VCaP (cell line): ENCODE measurements around the gene KRTAP5-6.
"Not testable (repeated sequence)": the region's sequence is repeated elsewhere in the genome, so short reads cannot be mapped to it uniquely, and the experiment has no call there.

ENCODE experiments used
- H3K27ac ChIP-seq: fragments of 450-650 bp; 2 replicates; pipeline ENCODE4 v1.5.1; 2017
- CTCF ChIP-seq: fragments of 450-650 bp; conservative IDR thresholded peaks from 2 replicates; pipeline ENCODE4 v1.5.1; 2017; ENCODE audit warnings: mild to moderate bottlenecking, moderate library complexity

KRTAP5-6 gene

GRCh38 chr11:1673446-1674172, 23.4 kb upstream of the KRTAP5-6 start:
- TF ChIP-seq CTCF, result no peak
- H3K27ac ChIP-seq, result no peak overlapping the region

DNA sequence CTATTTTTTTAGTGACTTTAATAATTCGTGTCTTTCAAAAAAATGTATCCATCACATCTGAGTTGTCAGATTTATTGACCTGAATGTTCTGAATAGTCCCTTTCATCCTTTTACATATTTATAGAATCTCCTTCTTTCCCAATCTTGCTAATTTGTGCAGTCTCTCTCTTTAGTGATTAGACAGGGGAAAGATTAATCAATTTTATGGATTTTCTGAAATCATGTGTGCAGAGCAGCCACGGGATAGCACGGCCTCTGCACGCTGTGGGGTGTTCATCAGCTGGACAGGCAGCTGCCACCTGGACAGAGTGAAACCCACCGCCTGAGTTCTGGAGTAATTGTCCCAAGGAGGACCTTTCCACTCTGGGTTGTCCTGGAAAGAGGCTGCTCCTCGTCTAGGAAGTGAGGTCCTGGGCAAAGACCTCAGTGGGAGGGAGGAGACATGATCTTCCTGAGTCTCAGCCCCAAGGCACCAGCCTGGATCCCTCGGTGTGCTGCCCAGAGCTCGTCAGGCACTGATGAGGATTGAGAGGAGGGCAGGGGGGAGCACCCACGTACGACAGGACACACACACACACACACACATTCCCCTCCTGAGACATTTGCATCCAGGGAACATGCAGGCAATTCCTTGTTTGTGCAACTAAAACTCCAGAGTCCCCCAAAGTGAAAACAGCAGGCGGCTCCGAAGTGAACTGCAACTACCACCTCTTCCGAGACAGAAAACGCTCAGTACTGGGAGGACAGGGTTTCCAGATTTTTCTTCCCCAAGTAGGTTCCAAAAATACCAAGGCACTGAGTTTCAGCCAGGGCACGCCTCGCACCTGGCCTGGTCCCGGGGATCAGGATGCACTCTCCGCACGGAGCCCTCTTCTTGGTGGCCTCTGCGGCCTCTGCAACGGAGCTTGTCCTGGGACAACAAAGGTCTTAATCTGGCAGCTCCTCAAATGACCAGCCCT, 22.5 kb upstream of the KRTAP5-6 start:
- no peak for TF ChIP-seq CTCF
- no peak overlapping the region for H3K27ac ChIP-seq

GRCh38 chr11:1675536-1676228, 21.3 kb upstream of the KRTAP5-6 start:
- no peak overlapping the region for H3K27ac ChIP-seq
- no peak for TF ChIP-seq CTCF

GRCh38 chr11:1676229-1676740, 20.7 kb upstream of the KRTAP5-6 start:
- no peak overlapping the region for H3K27ac ChIP-seq
- no peak for TF ChIP-seq CTCF

DNA sequence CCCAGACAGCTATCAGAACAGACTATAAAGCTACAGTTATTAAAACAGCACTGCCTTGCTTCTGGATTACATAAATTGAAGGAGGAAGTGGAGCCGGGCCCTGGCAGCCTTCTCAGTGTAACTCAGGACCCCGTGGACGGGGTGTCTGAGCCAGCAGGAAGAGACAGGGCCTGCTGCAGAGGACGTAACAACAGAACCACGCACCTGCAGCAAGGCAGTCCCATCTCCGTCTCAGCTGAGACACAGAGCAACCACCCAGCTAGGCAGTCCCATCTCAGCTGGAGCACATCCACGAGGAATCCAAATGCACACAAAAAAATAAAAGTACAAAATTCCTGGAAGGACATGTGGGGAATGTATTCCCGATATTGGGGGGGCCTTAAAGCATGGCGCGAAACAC, 17.1 kb upstream of the KRTAP5-6 start:
- no peak overlapping the region for H3K27ac ChIP-seq
- no peak for TF ChIP-seq CTCF

DNA sequence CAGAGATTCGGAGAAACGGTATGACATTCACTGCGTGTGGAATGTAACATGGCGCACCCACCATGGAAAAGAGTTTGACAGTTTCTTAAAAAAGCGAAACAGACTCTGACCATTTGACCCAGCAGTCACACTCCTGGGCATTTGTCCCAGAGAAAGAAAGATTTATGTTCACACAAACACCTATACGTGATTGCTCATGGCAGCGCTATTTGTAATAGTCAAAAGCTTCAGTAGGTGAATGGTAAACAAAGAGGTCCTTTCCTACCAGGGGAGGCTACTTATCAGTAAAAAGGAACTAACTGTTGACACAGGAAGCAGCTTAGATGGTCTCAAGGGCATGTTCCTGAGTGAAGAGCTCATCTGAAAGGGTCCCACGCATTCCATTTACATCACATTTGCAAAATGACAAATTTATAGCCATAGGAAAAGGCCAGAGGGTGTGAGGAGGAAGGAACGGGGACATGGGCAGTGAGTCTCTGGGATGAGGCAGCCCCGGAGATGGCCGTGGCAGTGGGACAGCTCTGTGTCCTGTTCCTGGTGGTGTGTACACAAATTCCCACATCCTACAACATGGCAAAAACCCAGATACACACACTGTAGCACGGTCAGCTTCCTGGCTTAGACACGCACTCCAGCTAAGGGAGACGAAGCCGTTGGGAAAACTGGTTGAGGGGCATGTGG, 14.6 kb upstream of the KRTAP5-6 start:
- no peak for TF ChIP-seq CTCF

DNA sequence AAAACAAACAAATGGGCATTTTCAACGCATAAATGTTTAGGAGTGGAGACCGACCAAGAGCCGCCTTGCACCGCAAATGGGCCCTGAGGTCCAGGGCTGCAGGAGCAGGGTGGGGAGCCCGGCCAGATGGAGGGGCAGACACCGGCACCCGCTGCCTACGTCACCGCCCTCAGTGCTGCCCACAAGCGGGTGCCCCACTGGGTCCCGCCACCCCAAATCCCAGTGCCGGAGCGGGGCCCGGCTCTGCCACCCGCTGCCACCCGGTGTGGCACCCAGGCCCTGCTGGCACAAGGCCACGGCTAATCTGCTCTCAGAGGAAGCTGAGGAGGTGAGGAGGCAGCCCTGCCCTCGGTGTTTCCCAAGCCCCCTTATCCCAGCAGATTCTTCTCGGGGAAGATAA, 13.8 kb upstream of the KRTAP5-6 start:
- peak overlapping the region; percentile 35 for H3K27ac ChIP-seq

More for the DNA sequence above, 14.6 kb upstream of the KRTAP5-6 start:
- peak overlapping the region; percentile 35 for H3K27ac ChIP-seq

DNA sequence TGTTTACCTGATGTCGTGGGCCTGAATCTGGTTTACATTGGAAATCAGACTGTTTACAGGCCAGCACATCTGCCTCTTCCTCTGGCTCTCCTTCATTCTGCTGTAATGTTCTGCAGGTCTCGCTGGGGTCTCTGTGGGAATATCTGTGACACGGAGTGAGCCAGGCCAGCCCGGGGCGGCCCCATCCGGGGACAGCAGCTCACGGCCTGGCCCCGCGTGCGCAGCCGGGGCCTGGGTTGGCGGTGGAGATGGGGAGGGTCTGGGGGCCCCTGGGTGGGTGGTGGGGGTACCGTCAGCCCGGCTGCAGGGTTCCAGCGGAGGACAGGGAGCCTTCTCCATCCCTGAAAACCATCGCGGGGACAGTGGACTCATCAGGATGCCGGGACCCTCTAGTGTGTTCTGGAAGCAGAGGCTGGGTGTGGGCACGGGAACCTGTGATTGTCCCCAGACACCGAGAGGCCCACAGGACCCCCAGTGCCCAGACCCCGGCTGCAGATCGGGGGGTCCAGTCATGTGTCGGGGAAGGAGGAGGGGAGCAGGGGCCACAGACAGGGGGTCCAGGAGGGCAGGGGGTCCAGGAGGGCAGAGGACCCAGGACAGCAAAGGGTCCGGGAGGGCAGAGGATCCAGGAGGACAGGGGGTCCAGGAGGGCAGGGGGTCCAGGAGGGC, 13.0 kb upstream of the KRTAP5-6 start:
- not testable (repeated sequence) for H3K27ac ChIP-seq

GRCh38 chr11:1684886-1685874, 11.8 kb upstream of the KRTAP5-6 start:
- not testable (repeated sequence) for H3K27ac ChIP-seq

- H3K27ac ChIP-seq, result not testable (repeated sequence)
Observed at GRCh38 chr11:1686220-1686619, 10.8 kb upstream of the KRTAP5-6 start.
